HG02623 (cell line): ENCODE results near the gene ALG5.

ENCODE experiments used
- ATAC-seq: cut with Tn5 transposase; IDR thresholded peaks from one replicate; pipeline ENCODE4 v1.9.1; 2021; ENCODE audit warnings: moderate library complexity; ENCODE audit not compliant: unreplicated experiment

Gene ALG5

DNA sequence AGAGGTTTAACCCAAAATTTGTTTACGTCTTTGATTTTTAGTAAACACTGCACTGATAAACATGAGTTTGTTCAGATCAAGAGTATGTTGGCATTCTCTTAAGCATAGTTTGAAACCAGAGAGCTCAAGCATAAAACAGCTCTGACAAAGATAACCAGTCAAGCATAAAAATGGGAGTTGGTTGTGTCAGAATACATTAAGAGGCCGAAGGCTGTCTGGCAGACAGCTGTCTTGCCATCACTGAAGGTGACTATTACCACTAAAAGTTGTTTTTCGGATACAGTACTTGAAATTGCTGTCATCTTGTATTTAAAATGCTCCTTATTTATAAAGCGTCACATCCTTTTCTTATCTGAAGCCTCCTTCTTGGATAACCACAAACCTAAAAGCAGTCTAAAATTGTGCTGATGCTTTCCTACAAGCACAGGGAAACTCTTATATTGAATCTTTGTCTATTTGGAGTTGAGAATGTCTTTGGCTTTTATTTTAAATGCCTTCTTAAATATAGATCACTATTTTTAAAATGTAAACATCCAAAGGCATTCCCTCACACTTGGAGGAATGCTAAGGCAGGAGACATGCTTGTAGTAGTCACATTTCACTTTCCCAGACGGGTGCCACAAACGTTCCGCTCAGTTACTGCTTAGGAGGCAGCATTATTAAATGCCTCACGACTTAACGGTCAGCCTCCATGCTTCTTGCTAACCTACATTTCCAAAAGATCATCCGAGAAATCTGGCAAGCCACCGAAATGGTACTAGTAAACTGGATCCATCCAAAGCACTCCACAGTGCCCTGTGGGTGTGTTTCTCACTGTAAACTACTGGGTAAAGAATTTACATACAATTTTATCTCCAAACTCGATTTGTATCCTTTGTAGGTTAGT lies 80.7 kb downstream of the ALG5 start:
- no peak for ATAC-seq

DNA sequence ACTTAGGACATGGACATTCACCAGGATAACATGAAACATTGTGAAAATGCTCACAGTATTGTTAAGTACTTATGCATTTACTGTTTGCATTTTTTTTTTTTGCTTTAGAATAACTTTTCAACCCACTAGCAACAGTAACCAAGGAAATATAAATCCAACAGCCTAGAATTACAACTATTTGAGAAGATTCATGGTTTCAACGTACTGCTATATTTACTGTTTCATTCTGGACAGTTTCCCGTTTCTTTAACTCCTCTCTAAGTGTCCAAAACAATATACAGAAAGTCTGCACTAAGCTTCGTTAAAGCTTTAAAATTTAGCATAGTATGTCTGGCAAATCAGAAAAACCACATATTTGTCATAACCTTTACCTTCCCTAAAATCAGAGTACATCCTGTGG lies 81.8 kb downstream of the ALG5 start:
- no peak for ATAC-seq

DNA sequence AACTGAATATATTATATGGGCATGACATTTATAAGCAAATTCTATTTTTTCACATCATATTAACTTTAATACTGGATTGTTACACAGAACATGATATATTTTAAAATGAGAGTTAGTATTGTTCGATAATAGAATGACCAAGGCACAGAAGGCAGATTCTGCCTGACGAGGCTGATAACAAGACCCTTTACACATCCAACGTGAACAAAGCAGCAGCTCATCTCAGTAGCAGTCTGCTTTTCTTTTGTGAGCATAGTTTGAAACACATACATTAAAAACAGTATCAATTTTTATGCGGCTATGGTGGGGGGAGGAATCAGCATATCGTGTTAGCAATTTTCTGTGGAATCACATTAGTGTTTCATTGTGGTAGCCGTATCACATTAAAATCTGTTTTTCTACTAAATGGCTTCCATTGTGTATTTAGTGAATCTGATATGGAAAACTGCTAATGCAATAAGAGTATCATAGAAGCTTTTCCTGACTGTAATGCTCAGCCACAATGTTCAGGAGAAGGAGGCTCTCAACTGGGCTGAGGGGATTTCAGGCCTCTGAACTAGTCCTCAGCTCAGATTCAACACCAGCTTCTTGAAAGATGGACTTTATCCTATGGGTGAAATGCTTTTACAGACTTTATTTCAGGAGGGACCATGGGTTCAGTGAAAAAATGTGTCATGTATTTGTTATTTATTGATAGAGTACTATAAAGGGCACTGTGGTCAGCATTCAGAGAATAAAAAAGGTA lies 83.1 kb downstream of the ALG5 start:
- ATAC-seq = no peak

DNA sequence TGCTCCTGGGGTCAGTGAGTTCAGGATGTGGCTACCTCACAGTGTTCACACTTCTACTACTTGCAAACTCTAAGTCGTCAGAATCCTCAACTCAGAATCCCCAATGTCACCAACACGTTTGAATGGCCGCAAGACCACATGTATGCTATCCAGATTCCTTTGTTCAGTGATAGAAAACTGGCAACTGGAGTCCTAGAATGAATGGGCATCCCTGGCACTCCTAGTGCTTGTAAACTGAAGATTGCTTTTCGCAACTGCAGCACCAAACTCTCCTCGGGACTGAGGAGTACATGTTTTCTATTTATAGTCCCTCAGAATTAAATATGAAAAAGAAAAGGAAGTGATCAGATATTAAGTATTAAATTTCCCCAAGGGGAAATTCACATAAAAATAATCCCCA lies 84.0 kb downstream of the ALG5 start:
- ATAC-seq = no peak

DNA sequence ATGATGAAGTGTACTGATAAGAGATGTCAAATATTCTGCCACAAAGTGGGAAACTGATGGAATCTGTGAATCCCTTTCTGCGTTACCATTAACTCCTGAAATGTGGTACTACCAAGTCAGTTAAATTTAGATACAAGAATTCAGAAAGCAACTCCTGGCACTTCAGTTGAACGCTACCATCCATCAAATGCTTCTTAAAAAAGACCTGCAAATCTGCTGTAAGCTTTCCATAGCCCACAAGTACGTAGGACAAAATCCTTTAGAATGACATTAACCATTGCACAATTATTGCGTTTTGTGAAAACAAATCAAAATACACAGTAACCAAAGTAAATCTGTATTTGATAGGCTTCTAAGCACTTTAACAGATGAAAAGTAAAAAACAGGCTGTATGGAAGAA lies 84.5 kb downstream of the ALG5 start:
- no peak for ATAC-seq

DNA sequence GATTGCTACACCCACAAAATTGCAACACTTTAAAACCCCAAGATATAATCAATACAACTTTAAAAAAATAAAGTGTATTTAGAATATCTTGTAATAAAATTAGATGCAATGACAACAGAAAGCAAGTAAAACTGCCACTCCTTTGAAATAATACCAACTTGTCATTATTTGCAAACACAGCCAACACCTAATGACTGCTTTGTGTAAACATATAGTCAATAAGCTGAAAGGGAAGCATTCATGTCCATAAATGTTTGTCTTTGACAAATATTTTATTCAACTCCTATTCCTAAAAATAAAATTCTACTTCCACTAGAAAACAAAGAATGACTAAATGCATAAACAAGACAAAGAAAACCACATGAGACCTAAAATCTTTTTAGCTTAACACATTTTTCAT lies 85.7 kb downstream of the ALG5 start:
- ATAC-seq = no peak

DNA sequence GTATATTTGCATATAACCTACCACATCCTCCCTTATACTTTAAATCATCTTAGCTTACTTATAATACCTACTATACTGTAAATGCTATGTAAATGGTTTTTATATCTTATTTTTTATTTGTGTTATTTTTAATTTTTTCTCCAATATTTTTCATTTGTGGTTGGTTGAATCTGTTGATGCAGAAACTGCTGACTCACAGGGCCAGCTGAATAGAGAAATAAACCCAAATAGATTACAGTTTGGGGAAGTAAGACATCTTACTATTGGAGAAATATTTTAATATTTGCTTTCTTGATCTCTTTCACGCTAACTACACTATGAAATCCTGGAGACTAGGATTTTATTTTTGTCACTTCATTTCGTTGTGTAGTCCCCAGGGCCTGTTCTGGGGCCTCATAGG lies 86.2 kb downstream of the ALG5 start:
- no peak for ATAC-seq

DNA sequence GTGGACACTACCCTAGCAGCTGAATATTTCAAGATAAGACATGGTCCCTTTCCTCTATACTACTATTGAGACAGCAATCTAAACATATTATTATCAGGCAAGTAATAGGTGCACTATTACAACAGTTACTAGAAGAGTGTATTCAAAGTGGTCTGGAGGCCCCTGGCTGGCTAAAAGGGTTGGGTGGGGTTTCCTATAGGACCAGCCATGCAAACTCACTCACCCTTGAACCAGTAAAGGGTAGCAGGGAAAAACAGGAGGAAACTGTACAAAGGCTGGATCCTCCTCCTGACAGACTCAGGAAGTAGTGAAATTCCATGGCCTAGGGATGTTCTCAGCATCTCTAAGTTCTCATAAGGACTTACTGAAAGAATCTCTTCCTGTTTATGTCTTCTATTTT lies 86.8 kb downstream of the ALG5 start:
- ATAC-seq = no peak

DNA sequence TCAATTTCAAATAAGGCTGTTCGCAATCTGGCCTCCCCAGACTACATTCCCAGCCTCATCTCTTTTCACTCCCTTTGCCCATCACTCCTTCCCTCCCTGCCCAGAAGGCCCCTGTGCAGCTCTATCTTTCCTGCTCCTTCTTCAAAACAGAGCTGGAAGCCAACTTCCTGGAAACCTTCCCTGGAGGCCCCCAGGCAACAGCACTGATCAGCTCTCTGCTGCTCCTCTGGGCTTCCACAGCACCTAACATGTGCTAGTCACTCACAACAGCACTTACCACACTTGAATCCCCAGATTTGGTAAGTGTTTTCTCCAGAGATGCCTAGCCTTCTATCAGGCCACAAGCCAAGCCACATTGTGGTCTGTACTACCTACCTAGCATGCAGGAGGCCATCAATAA lies 88.6 kb downstream of the ALG5 start:
- ATAC-seq = no peak

DNA sequence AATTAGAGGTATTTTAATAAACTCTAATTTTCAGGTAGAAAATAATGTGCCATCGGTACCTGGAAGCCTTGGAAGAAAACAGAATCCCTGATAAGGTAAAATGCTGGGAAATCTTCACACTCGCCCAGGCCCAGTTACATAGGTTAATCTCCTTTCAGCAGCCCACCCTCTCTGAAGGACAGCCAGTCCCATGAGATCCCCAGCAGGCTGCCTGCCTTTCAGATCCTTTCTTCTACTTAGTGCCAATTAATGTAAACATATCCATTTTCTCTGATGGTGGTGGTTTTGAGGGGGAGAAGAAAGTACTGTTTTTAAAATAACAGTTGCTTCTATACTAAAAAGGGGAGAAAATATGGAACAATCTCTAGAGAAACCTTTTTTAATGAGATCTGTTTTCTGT lies 91.3 kb downstream of the ALG5 start:
- ATAC-seq = no peak

DNA sequence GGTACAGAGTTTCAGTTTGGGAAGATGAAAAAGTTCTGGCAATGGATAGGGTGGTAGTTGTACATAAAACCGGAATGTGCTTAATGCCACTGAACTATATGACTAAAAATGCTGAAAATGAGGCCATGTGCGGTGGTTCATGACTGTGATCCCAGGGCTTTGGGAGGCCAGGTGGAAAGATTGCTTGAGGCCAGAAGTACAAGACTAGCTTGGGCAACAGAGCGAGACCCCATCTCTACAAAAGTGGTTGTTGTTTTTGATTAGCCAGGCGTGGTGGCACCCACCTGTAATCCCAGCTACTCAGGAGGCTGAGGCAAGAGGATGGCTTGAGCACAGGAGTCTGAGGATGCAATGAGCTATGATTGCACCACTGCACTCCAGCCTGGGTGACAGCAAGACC lies 91.9 kb downstream of the ALG5 start:
- ATAC-seq = no peak

DNA sequence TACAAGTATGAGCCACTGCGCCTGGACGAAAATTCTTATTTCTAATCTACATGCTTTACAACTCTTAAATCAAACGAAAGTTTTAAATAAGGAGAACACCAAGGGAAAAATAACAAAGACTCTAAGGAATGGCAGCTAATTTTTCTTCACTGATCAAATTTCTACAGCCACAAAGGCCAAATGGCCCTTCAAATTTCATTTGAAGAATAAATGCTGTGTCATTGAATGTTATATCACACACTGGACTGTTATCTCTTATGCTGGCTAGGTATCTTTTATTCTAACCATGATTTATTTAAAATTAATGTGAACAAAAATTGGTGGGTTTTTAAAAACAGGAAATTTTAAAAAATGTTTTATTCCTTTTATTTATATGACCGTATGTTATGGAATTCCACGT lies 93.2 kb downstream of the ALG5 start:
- ATAC-seq = no peak

DNA sequence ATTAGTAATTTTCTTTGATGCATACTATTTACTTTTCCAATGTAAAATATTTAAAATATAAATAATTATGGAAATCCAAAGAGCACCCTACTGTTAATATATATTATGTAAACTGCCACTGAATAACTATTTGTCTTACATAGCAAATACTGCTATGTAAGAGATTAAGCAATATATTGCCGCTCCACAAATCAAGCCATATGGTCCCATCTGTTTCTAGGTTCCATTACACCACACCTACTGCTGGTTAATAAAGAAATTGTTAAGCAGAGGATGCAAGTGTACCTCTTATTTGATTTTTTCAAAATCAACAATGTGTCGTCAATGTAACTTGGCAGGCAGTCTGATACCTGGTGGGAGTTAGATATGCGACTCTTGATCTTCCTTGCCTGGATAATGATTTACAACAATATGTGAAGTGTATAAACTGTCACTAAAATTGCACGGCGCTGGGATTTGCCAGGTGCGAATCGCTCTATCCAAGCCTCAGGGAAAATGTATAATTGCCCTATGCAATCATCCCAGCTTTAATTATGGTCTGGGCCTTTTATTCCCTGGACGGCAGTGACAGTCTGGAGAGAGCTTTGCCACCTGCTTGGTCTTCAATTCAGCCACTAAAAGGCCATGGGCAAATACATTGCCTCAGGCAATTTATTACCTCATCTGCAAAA lies 95.1 kb downstream of the ALG5 start:
- ATAC-seq = no peak
